Ovary (tissue), 3 donors: ENCODE data around the gene PDE6H.

Experiments used
- CTCF ChIP-seq, 3 donors: fragments of 450-650 bp in 2 of 3; fragments of 200-600 bp in 1 of 3; IDR thresholded peaks; one replicate each; pipeline versions ENCODE4 v1.5.1 to v1.8.0; 2016 to 2022; ENCODE audit warnings: antibody characterized with exemption in 3 of 3, mild to moderate bottlenecking in 1 of 3
- EP300 ChIP-seq: sonication (generic); formaldehyde crosslinking; IDR thresholded peaks from one replicate; pipeline ENCODE4 v1.6.1; 2017; ENCODE audit warnings: antibody characterized with exemption
- donor health status: DM: no; HTN: no; CAD: no.

DNA sequence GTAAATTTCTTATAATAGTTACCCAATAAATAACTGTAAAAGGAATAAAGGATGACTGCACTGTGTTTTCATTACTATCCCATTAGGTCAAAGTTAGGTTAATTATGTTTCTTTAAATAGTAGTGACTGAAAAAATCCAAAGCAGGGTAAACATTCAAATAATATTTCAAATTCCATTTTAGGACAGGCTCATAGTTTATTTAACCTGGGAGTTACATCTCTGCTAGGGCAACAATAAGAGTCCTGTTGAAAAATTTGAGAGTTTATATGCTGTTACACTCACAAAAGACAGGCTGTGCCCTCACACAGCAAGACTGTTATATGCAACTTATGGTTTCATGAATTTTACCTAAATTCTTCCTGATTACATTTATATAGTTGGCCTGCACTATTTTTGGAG is 42.5 kb upstream of the PDE6H start:
- TF ChIP-seq EP300 (no peak), CTCF (IDR thresholded peaks at IDR 0.05) (no peak)
